GM10248 (cell line): Measurements from ENCODE around the gene KIF15.

Experiments
- CTCF ChIA-PET: fragments of 300-600 bp; sonication (Branson Sonifier 250); formaldehyde crosslinking; extraction: SDS; loops from one replicate; lab custom pipeline; 2021; ENCODE audit warnings: antibody characterized with exemption; lab: Yijun Ruan, JAX
- POLR2A ChIA-PET: fragments of 350-650 bp; sonication (Branson Sonifier 250); formaldehyde crosslinking; extraction: SDS; loops from one replicate; lab custom pipeline; 2020; ENCODE audit warnings: antibody characterized with exemption; lab: Yijun Ruan, JAX
- DNase-seq: peaks from one replicate; pipeline ENCODE4 v3.0.0; 2012; ENCODE audit errors: extremely low spot score
- CTCF ChIP-seq: IDR thresholded peaks from 2 replicates; pipeline ENCODE4 v1.5.1; 2012; ENCODE audit warnings: mild to moderate bottlenecking, low read depth; ENCODE audit errors: extremely low read depth, missing control alignments, control extremely low read depth

The KIF15 gene

GRCh38 chr3:44761424-44762169 lies at the start of gene KIF15, which contains the start of gene KIAA1143:
TSS of gene KIF15 (plus strand) at chr3:44761794. CDS start at chr3:44761866, 72 bp downstream.
TSS of gene KIAA1143 (minus strand) at chr3:44761619. CDS start at chr3:44761602, 17 bp downstream.
- TF ChIP-seq CTCF: peak; percentile 18
- DNase-seq: peak; percentile 96
- ChIA-PET POLR2A (no interaction called here), CTCF (interaction anchor here (1.2 to 1.3 kb wide), 2 partner anchors 15 to 18 kb away, joined by 3 read pairs; no protein-coding TSS in a partner anchor)

GRCh38 chr3:44712455-44713075 lies 49.0 kb upstream of the KIF15 start, which contains the start of gene ZNF502:
TSS of gene ZNF502 (plus strand) at chr3:44712660. CDS start at chr3:44720262, 7,602 bp downstream.
- DNase-seq: peak; percentile 25
- POLR2A ChIA-PET: no interaction called here
- CTCF ChIA-PET: interaction anchor here (1.1 to 1.4 kb wide), 3 partner anchors 10 to 22 kb away, joined by 3 to 5 read pairs (median 3); no protein-coding TSS in a partner anchor
- TF ChIP-seq CTCF: no peak

- POLR2A ChIA-PET: no interaction called here
- no peak for DNase-seq
- CTCF ChIA-PET: no interaction called here
- no peak for TF ChIP-seq CTCF
These were observed 40.1 kb upstream of the KIF15 start for GRCh38 chr3:44721231-44722102.

GRCh38 chr3:44722103-44722401 lies 39.5 kb upstream of the KIF15 start:
- ChIA-PET CTCF (no interaction called here), POLR2A (no interaction called here)
- DNase-seq: no peak
- no peak for TF ChIP-seq CTCF

GRCh38 chr3:44729384-44729910 lies 32.1 kb upstream of the KIF15 start, which contains the start of gene ZNF501:
TSS of gene ZNF501 (plus strand) at chr3:44729635. CDS start at chr3:44734422, 4,787 bp downstream.
- POLR2A ChIA-PET: no interaction called here
- CTCF ChIA-PET: interaction anchor here (1.3 kb wide), 1 partner anchor 9 kb away, joined by 4 read pairs; no protein-coding TSS in a partner anchor
- no peak for TF ChIP-seq CTCF
- peak; percentile 83 for DNase-seq
